GM18511 (cell line): ENCODE measurements around the gene ECE1.

Experiments
- ATAC-seq: cut with Tn5 transposase; IDR thresholded peaks from one replicate; pipeline ENCODE4 v1.9.1; 2021; ENCODE audit warnings: mild to moderate bottlenecking, moderate library complexity; ENCODE audit not compliant: unreplicated experiment

Gene ECE1

GRCh38 chr1:21308847-21309652 is 18.8 kb upstream of the ECE1 start:
- no peak for ATAC-seq

- no peak for ATAC-seq
Observed at GRCh38 chr1:21308330-21308729, 18.1 kb upstream of the ECE1 start.

- no peak for ATAC-seq
Observed at GRCh38 chr1:21307663-21308305, 17.5 kb upstream of the ECE1 start.

- no peak for ATAC-seq
Observed at GRCh38 chr1:21307210-21307609, 16.9 kb upstream of the ECE1 start.

- no peak for ATAC-seq
Observed at GRCh38 chr1:21305900-21306189, 15.6 kb upstream of the ECE1 start.

- ATAC-seq = no peak
Observed at GRCh38 chr1:21305155-21305899, 15.1 kb upstream of the ECE1 start.

- ATAC-seq = no peak
Observed at GRCh38 chr1:21304488-21304887, 14.2 kb upstream of the ECE1 start.

GRCh38 chr1:21302747-21303715 is 12.8 kb upstream of the ECE1 start:
- no peak for ATAC-seq

GRCh38 chr1:21301794-21302440 is 11.7 kb upstream of the ECE1 start:
- no peak for ATAC-seq

GRCh38 chr1:21300774-21301173 is 10.5 kb upstream of the ECE1 start:
- no peak for ATAC-seq

- no peak for ATAC-seq
Observed at GRCh38 chr1:21299780-21300395, 9.6 kb upstream of the ECE1 start.

GRCh38 chr1:21298981-21299391 is 8.7 kb upstream of the ECE1 start:
- no peak for ATAC-seq

- no peak for ATAC-seq
Observed at GRCh38 chr1:21297975-21298374, 7.7 kb upstream of the ECE1 start.

- no peak for ATAC-seq
Observed at GRCh38 chr1:21296509-21297354, 6.5 kb upstream of the ECE1 start.

- ATAC-seq = no peak
Observed at GRCh38 chr1:21295545-21295944, 5.3 kb upstream of the ECE1 start.

GRCh38 chr1:21295002-21295401 is 4.7 kb upstream of the ECE1 start:
- no peak for ATAC-seq

GRCh38 chr1:21294266-21294989 is 4.2 kb upstream of the ECE1 start:
- peak; percentile 66 for ATAC-seq

GRCh38 chr1:21293537-21294265 is 3.4 kb upstream of the ECE1 start:
- peak; percentile 39 for ATAC-seq
